HepG2 (cell line): ENCODE results near the gene MAGI1. TPM values are rescaled to one million over a fixed set of nuclear protein-coding genes. Genes with fewer than 3 reads are reported as not detected.

Source experiments
- ASH2L ChIP-seq: fragments of 300-600, 200-600 bp; sonication (generic); IDR thresholded peaks from 2 replicates; pipeline ENCODE4 v1.7.0; 2017; ENCODE audit warnings: low read depth, mild to moderate bottlenecking, moderate library complexity, mixed read lengths, low read length; ENCODE audit not compliant: insufficient read length
- CBX5 ChIP-seq: sonication (generic); formaldehyde crosslinking; IDR thresholded peaks from 2 replicates; pipeline ENCODE4 v1.4.0; 2020; ENCODE audit warnings: missing genetic modification reagents, borderline replicate concordance
- CEBPB ChIP-seq: IDR thresholded peaks from 2 replicates; pipeline ENCODE4 v1.6.1; 2011; ENCODE audit warnings: low read depth, low read length, improper control_type of control experiment, borderline replicate concordance
- CHD4 ChIP-seq: fragments of 200-600 bp; sonication (generic); IDR thresholded peaks from 2 replicates; pipeline ENCODE4 v1.7.0; 2017; ENCODE audit warnings: mild to moderate bottlenecking, low read length, borderline replicate concordance
- DNMT3B ChIP-seq: conservative IDR thresholded peaks from 2 replicates; pipeline ENCODE4 v1.6.1; 2016; ENCODE audit warnings: missing biosample characterization, control low read depth
- RBM39 ChIP-seq: fragments of 200-400 bp; formaldehyde crosslinking; IDR thresholded peaks from one replicate; pipeline ENCODE4 v1.6.1; 2018; ENCODE audit warnings: antibody characterized with exemption, mild to moderate bottlenecking, low read depth, low read length; ENCODE audit not compliant: poor library complexity, severe bottlenecking
- REPIN1 ChIP-seq: sonication (generic); formaldehyde crosslinking; IDR thresholded peaks from 2 replicates; pipeline ENCODE4 v1.8.0; 2022; ENCODE audit warnings: missing genetic modification reagents, low read depth, mild to moderate bottlenecking, borderline replicate concordance
- SNAI1 ChIP-seq: sonication (generic); formaldehyde crosslinking; IDR thresholded peaks from 2 replicates; pipeline ENCODE4 v1.5.0; 2020; ENCODE audit warnings: mild to moderate bottlenecking, missing genetic modification reagents, borderline replicate concordance
- THRA ChIP-seq: sonication (generic); formaldehyde crosslinking; IDR thresholded peaks from 2 replicates; pipeline ENCODE4 v1.4.0; 2020; ENCODE audit warnings: missing genetic modification reagents, borderline replicate concordance
- ZBTB3 ChIP-seq: sonication (generic); formaldehyde crosslinking; IDR thresholded peaks from 2 replicates; pipeline ENCODE4 v1.4.0; 2020; ENCODE audit warnings: low read depth, mild to moderate bottlenecking, moderate library complexity, missing genetic modification reagents, borderline replicate concordance
- ZNF12 ChIP-seq: sonication (generic); formaldehyde crosslinking; IDR thresholded peaks from 2 replicates; pipeline ENCODE4 v1.5.0; 2020; ENCODE audit warnings: missing genetic modification reagents
- ZNF331 ChIP-seq: sonication (generic); formaldehyde crosslinking; IDR thresholded peaks from 2 replicates; pipeline ENCODE4 v1.4.0; 2020; ENCODE audit warnings: missing genetic modification reagents
- ZNF850 ChIP-seq: sonication (generic); formaldehyde crosslinking; conservative IDR thresholded peaks from 2 replicates; pipeline ENCODE4 v1.9.0; 2021; ENCODE audit warnings: mild to moderate bottlenecking, missing genetic modification reagents
- polyA plus RNA-seq, 8 experiments: library from polyadenylated mRNA; depleted of rRNA in 3 of 8; stranded (reverse) in 7 of 8; unstranded in 1 of 8; fragments of >200 nt; fragmentation: Illumina TruSeq in 4 of 8; extraction: Trizol in 4 of 8; gene quantifications; 2 replicates each; pipeline versions ENCODE4 v1.2.1 to v1.2.3, GENCODE V29; 2011 to 2016; ENCODE audit warnings: low read depth in 4 of 8, missing spikeins in 1 of 8, mixed read lengths in 1 of 8; ENCODE audit not compliant: insufficient read depth in 1 of 8
- total RNA-seq, 5 experiments: library from RNA; depleted of rRNA; stranded (reverse); fragments of >200 nt; fragmentation: Illumina TruSeq; extraction: Trizol; gene quantifications; 2 replicates each; pipeline ENCODE4 v1.2.3, GENCODE V29; 2016; ENCODE audit warnings: low read depth in 1 of 5
- TF ChIP-seq, protein P1 (sequence below), 2 experiments: sonication (generic) in 1 of 2; formaldehyde crosslinking in 1 of 2; IDR thresholded peaks; 2 replicates each; pipeline versions ENCODE4 v1.6.1 to v1.9.0; 2014 to 2022; ENCODE audit warnings: antibody characterized with exemption in 1 of 2, borderline replicate concordance in 1 of 2, inconsistent platforms in 1 of 2, low read depth in 1 of 2, missing genetic modification reagents in 1 of 2

Gene MAGI1
- total and polyA plus RNA-seq, 2 of the 13 experiments (the other 11 are each of a cell fraction or from before 2014, with no cell fraction given) = 22.2 to 26.0 TPM

- TF ChIP-seq ZNF331 (peak; percentile 79; the same call in 1 of the 2 replicates), RBM39 (no peak), DNMT3B (CRISPR knock-in tag) (no peak), ASH2L (peak; percentile 17), SNAI1 (CRISPR knock-in tag) (no peak), ZBTB3 (CRISPR knock-in tag) (no peak), ZNF850 (CRISPR knock-in tag) (no peak), ZNF12 (CRISPR knock-in tag) (no peak), CEBPB (peak; percentile 79; the same call in 1 of the 2 replicates), CHD4 (no peak), THRA (CRISPR knock-in tag) (peak; percentile 30; the same call in 1 of the 2 replicates), CBX5 (CRISPR knock-in tag) (peak; percentile 41; the same call in 1 of the 2 replicates), REPIN1 (CRISPR knock-in tag) (no peak)
- TF ChIP-seq, protein P1, sequence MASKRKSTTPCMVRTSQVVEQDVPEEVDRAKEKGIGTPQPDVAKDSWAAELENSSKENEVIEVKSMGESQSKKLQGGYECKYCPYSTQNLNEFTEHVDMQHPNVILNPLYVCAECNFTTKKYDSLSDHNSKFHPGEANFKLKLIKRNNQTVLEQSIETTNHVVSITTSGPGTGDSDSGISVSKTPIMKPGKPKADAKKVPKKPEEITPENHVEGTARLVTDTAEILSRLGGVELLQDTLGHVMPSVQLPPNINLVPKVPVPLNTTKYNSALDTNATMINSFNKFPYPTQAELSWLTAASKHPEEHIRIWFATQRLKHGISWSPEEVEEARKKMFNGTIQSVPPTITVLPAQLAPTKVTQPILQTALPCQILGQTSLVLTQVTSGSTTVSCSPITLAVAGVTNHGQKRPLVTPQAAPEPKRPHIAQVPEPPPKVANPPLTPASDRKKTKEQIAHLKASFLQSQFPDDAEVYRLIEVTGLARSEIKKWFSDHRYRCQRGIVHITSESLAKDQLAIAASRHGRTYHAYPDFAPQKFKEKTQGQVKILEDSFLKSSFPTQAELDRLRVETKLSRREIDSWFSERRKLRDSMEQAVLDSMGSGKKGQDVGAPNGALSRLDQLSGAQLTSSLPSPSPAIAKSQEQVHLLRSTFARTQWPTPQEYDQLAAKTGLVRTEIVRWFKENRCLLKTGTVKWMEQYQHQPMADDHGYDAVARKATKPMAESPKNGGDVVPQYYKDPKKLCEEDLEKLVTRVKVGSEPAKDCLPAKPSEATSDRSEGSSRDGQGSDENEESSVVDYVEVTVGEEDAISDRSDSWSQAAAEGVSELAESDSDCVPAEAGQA (IDR thresholded peaks at IDR 0.05; ENCODE audit: low read depth) = no peak
- TF ChIP-seq, protein P1 (CRISPR knock-in tag; IDR thresholded peaks at IDR 0.05; ENCODE audit: borderline replicate concordance) = no peak
Measured at GRCh38 chr3:66073464-66074141, 34.9 kb upstream of the MAGI1 start (continued).
